Endothelial cell (in vitro differentiated cells): ENCODE data around the gene RRBP1. TPM values are rescaled to one million over a fixed set of nuclear protein-coding genes. Genes with fewer than 3 reads are reported as not detected.

Experiments used
- DNase-seq: peaks from one replicate; pipeline ENCODE4 v3.0.0; 2021; ENCODE audit warnings: low spot score
- H3K27ac Mint-ChIP-seq: one replicate; pipeline ENCODE4 v1.8.0; 2021; ENCODE audit warnings: mixed read lengths, inconsistent platforms; ENCODE audit not compliant: unreplicated experiment
- H3K27me3 Mint-ChIP-seq: one replicate; pipeline ENCODE4 v1.8.0; 2021; ENCODE audit warnings: mild to moderate bottlenecking, moderate library complexity, mixed read lengths, inconsistent platforms; ENCODE audit not compliant: unreplicated experiment
- H3K36me3 Mint-ChIP-seq: one replicate; pipeline ENCODE4 v1.8.0; 2021; ENCODE audit warnings: mild to moderate bottlenecking, low read depth, mixed read lengths, inconsistent platforms; ENCODE audit not compliant: unreplicated experiment
- H3K4me1 Mint-ChIP-seq: one replicate; pipeline ENCODE4 v1.8.0; 2021; ENCODE audit warnings: mild to moderate bottlenecking, mixed read lengths, inconsistent platforms; ENCODE audit not compliant: unreplicated experiment
- H3K4me3 Mint-ChIP-seq: one replicate; pipeline ENCODE4 v1.8.0; 2021; ENCODE audit warnings: mild to moderate bottlenecking, mixed read lengths, inconsistent platforms; ENCODE audit not compliant: unreplicated experiment
- H3K9me3 Mint-ChIP-seq: one replicate; pipeline ENCODE4 v1.8.0; 2021; ENCODE audit warnings: mixed read lengths, inconsistent platforms; ENCODE audit not compliant: unreplicated experiment
- total RNA-seq: library from RNA; stranded (reverse); fragmentation: NEBNext Ultra II Directional; extraction: Animal tissue kit (Norgen Biotek cat#: 25700); gene quantifications from one replicate; pipeline ENCODE4 v1.2.1, GENCODE V29; 2021; ENCODE audit not compliant: unreplicated experiment
- TF ChIP-seq, protein P1 (sequence below): fragments of 200-600 bp; sonication (generic); IDR thresholded peaks from one replicate; pipeline ENCODE4 v1.5.0; 2021; ENCODE audit warnings: antibody characterized with exemption; ENCODE audit not compliant: unreplicated experiment

RRBP1 gene
- total RNA-seq, 1 donor from 2014 or later = 179 TPM

- Mint-ChIP-seq H3K36me3 (peaks cover 10% of the 10 kb centered on the region), H3K27ac (peak within 1 kb of the TSS; percentile 96), H3K4me3 (peak within 1 kb of the TSS; percentile 97), H3K9me3 (no peaks in the 10 kb centered on the region), H3K4me1 (peaks cover 25% of the 10 kb centered on the region), H3K27me3 (peaks cover 10% of the 10 kb centered on the region)
- TF ChIP-seq, protein P1, sequence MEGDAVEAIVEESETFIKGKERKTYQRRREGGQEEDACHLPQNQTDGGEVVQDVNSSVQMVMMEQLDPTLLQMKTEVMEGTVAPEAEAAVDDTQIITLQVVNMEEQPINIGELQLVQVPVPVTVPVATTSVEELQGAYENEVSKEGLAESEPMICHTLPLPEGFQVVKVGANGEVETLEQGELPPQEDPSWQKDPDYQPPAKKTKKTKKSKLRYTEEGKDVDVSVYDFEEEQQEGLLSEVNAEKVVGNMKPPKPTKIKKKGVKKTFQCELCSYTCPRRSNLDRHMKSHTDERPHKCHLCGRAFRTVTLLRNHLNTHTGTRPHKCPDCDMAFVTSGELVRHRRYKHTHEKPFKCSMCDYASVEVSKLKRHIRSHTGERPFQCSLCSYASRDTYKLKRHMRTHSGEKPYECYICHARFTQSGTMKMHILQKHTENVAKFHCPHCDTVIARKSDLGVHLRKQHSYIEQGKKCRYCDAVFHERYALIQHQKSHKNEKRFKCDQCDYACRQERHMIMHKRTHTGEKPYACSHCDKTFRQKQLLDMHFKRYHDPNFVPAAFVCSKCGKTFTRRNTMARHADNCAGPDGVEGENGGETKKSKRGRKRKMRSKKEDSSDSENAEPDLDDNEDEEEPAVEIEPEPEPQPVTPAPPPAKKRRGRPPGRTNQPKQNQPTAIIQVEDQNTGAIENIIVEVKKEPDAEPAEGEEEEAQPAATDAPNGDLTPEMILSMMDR = no peak
- DNase-seq = peak; percentile 94
Observed at GRCh38 chr20:17569616-17570346, 112.3 kb downstream of the RRBP1 start, which contains the start of gene DSTN. Gene DSTN (plus strand): TSS chr20:17570075. CDS start chr20:17570209, 134 bp downstream.

DNA sequence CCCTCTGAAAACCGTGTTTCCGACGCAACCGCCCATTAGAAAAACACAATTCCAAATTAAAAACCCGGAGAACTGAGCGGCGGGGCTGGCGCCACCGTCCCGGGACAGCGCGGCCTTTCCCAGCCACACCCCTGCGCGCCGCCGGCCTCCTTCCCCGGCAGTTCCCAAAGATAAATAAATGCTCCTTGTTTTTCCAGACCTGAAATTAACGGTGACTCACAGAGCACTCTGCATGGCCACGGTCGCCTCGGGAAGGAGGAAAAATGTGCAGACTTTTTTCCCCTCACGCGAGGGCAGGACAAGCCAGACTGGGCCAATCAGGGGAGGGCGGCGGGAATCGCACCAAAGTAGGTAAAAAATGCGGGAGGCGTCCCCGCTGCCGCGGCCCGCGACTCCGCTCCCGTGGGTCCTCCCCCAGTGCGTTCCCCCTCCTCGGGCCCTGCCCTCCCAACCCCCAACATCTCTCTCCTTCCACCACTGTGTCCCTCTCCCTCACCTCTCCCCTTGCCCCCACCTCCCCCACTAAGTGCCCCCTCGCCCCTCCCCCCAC is 113.0 kb downstream of the RRBP1 start:
- H3K27ac Mint-ChIP-seq = peak overlapping the region; percentile 90
- H3K4me1 Mint-ChIP-seq = peaks cover 25% of the 10 kb centered on the region
- TF ChIP-seq, protein P1 = no peak
- peaks cover 10% of the 10 kb centered on the region for H3K27me3 Mint-ChIP-seq
- H3K36me3 Mint-ChIP-seq = peaks cover 10% of the 10 kb centered on the region
- DNase-seq = peak; percentile 78
- peak overlapping the region; percentile 61 for H3K4me3 Mint-ChIP-seq
- no peaks in the 10 kb centered on the region for H3K9me3 Mint-ChIP-seq

DNA sequence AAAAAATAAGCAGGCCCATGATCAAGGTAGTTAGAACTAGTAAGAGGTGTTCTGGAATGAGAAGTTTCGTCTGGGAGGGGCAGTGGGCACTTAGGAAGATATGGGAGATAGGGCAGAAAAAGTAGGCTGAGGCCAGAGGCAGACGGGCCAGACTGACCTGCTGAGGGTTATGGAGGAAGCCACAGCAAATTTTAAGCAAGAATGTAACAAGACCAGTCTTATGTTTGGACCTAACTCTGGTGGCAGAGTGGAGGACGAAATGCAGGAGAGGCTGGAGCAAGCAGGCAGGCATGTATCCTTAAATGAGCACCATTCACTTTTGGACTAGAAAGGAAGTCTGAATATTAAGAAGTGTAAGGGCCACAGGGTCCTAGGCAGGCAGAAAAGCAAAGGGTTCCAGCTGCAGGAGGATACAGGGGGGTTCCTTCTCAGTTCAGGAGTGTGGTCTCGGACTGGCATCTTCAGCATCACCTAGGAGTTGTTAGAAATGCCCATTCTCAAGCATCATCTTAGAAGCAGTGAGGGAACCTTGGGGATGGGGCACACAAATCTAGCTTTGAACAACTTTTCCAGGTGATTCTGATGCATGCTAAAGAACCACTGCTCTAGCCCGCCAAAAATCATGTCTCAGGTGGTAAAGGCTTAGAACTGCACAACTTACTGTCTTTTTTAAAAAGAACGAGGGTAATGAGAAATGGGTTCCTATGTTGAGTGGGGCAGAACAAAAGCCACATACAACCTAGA is 113.8 kb downstream of the RRBP1 start:
- H3K4me1 Mint-ChIP-seq = peaks cover 25% of the 10 kb centered on the region
- no peak for DNase-seq
- TF ChIP-seq, protein P1 = no peak
- peak overlapping the region; percentile 90 for H3K27ac Mint-ChIP-seq
- peak overlapping the region; percentile 61 for H3K4me3 Mint-ChIP-seq
- no peaks in the 10 kb centered on the region for H3K9me3 Mint-ChIP-seq
- H3K27me3 Mint-ChIP-seq = peaks cover 10% of the 10 kb centered on the region
- H3K36me3 Mint-ChIP-seq = peaks cover 10% of the 10 kb centered on the region

- peaks cover 12% of the 10 kb centered on the region for H3K4me1 Mint-ChIP-seq
- peaks cover 8% of the 10 kb centered on the region for H3K27me3 Mint-ChIP-seq
- no peak overlapping the region for H3K27ac Mint-ChIP-seq
- H3K36me3 Mint-ChIP-seq = peaks cover 10% of the 10 kb centered on the region
- DNase-seq = no peak
- no peak overlapping the region for H3K4me3 Mint-ChIP-seq
- TF ChIP-seq, protein P1 = no peak
- H3K9me3 Mint-ChIP-seq = no peaks in the 10 kb centered on the region
Observed at GRCh38 chr20:17566345-17566744, 115.7 kb downstream of the RRBP1 start.
